GM19238 (cell line): ENCODE results near the gene NTSR1.

ENCODE experiments used
- DNase-seq: peaks from one replicate; pipeline ENCODE4 v3.0.0; 2011; ENCODE audit warnings: low spot score; ENCODE audit not compliant: insufficient read length

NTSR1 gene

GRCh38 chr20:62707921-62708521 is 615 bp upstream of the NTSR1 start:
- peak; percentile 45 for DNase-seq

- no peak for DNase-seq
Measured at GRCh38 chr20:62709537-62709905, 885 bp downstream of the NTSR1 start.

- no peak for DNase-seq
Measured at GRCh38 chr20:62710221-62710885, 1.7 kb downstream of the NTSR1 start.

GRCh38 chr20:62710886-62711702 is 2.5 kb downstream of the NTSR1 start:
- no peak for DNase-seq

- DNase-seq: no peak
Measured at GRCh38 chr20:62711703-62712101, 3.1 kb downstream of the NTSR1 start.

GRCh38 chr20:62712606-62713005 is 4.0 kb downstream of the NTSR1 start:
- DNase-seq: no peak

- no peak for DNase-seq
Measured at GRCh38 chr20:62714006-62714405, 5.4 kb downstream of the NTSR1 start.

- no peak for DNase-seq
Measured at GRCh38 chr20:62714799-62715198, 6.2 kb downstream of the NTSR1 start.

GRCh38 chr20:62715201-62715600 is 6.6 kb downstream of the NTSR1 start:
- DNase-seq: no peak

GRCh38 chr20:62716198-62716940 is 7.7 kb downstream of the NTSR1 start:
- DNase-seq: no peak

- no peak for DNase-seq
Measured at GRCh38 chr20:62716941-62717310, 8.3 kb downstream of the NTSR1 start.

- DNase-seq: no peak
Measured at GRCh38 chr20:62717933-62718332, 9.3 kb downstream of the NTSR1 start.

GRCh38 chr20:62718546-62718945 is 9.9 kb downstream of the NTSR1 start:
- no peak for DNase-seq

GRCh38 chr20:62719250-62719935 is 10.8 kb downstream of the NTSR1 start:
- DNase-seq: no peak

- DNase-seq: no peak
Measured at GRCh38 chr20:62721511-62722370, 13.1 kb downstream of the NTSR1 start.

GRCh38 chr20:62722627-62723026 is 14.0 kb downstream of the NTSR1 start:
- no peak for DNase-seq

- DNase-seq: no peak
Measured at GRCh38 chr20:62723351-62723750, 14.7 kb downstream of the NTSR1 start.

GRCh38 chr20:62723768-62724450 is 15.3 kb downstream of the NTSR1 start:
- no peak for DNase-seq

- DNase-seq: no peak
Measured at GRCh38 chr20:62724692-62725595, 16.3 kb downstream of the NTSR1 start.
